ENCODE results near the gene GFER.

DNA sequence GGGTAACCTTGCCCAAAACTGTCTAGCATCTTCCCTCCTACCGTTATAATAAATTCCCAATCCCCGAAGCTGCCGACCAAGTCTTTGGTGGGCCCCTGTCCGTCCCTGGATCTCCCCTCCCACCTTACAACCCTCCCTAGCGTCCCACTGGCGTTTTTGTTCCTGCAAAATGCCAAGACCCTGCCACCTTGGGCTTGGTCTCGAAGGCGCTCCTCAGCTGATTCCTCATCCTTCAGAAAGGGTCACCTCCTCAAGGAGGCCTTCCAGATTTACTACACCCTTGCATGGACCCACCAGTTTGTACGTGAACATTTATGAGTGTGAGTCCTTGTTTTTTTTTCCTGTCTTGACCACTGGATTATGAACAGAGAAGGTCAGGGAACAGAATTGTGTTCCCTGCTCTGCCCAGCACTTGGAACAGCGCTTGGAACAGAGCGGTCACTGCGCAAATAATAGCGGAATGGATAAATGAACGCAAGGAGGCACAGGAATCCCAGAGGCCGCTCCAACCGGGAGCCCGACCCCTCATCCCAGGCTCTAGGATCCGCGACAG lies 926 bp upstream of the GFER start:
- TF ChIP-seq EZH2 (IDR thresholded peaks at IDR 0.05; ENCODE audit: insufficient read depth, poor library complexity, severe bottlenecking) = no peak
- TF ChIP-seq EZH2phosphoT487 (IDR thresholded peaks at IDR 0.05; ENCODE audit: insufficient read depth, low read depth) = no peak
